Mesendoderm (in vitro differentiated cells): ENCODE measurements around the gene PLPPR3.

Experiments
- DNase-seq: peaks from one replicate; pipeline ENCODE4 v3.0.0; 2013
- H2AK5ac ChIP-seq: 2 replicates; pipeline ENCODE4 v1.6.1; 2013; ENCODE audit warnings: low read length, inconsistent platforms
- H2BK120ac ChIP-seq: 2 replicates; pipeline ENCODE4 v1.6.1; 2013; ENCODE audit warnings: low read depth, mild to moderate bottlenecking, low read length, moderate library complexity, mixed read lengths
- H2BK15ac ChIP-seq: replicated peaks from 2 replicates; pipeline ENCODE4 v1.6.1; 2013; ENCODE audit warnings: low read depth, mild to moderate bottlenecking, moderate library complexity
- H2BK5ac ChIP-seq: 2 replicates; pipeline ENCODE4 v1.6.1; 2013; ENCODE audit warnings: low read length, inconsistent platforms
- H3K18ac ChIP-seq: 2 replicates; pipeline ENCODE4 v1.6.1; 2013; ENCODE audit warnings: mild to moderate bottlenecking, low read length, mixed read lengths
- H3K23ac ChIP-seq: one replicate; pipeline ENCODE4 v1.6.1; 2013; ENCODE audit warnings: low read length
- H3K27ac ChIP-seq: 2 replicates; pipeline ENCODE4 v1.5.1; 2013; ENCODE audit warnings: low read depth, mild to moderate bottlenecking, inconsistent platforms, low read length, moderate library complexity
- H3K27me3 ChIP-seq: 2 replicates; pipeline ENCODE4 v1.6.1; 2013; ENCODE audit warnings: low read length, control low read depth, mild to moderate bottlenecking, inconsistent platforms; ENCODE audit not compliant: insufficient read depth, poor library complexity
- H3K36me3 ChIP-seq: 2 replicates; pipeline ENCODE4 v1.6.1; 2013; ENCODE audit warnings: low read length, inconsistent platforms; ENCODE audit not compliant: control insufficient read depth, insufficient read depth
- H3K4ac ChIP-seq: one replicate; pipeline ENCODE4 v1.6.1; 2013; ENCODE audit warnings: low read depth, mild to moderate bottlenecking, low read length, moderate library complexity
- H3K4me1 ChIP-seq: 2 replicates; pipeline ENCODE4 v1.6.1; 2013; ENCODE audit warnings: low read depth, low read length, inconsistent platforms; ENCODE audit not compliant: control insufficient read depth
- H3K4me2 ChIP-seq: 2 replicates; pipeline ENCODE4 v1.6.1; 2013; ENCODE audit warnings: low read length
- H3K4me3 ChIP-seq: 2 replicates; pipeline ENCODE4 v1.5.1; 2013; ENCODE audit warnings: mild to moderate bottlenecking, low read length
- H3K56ac ChIP-seq: one replicate; pipeline ENCODE4 v1.6.1; 2013; ENCODE audit warnings: low read length
- H3K79me1 ChIP-seq: 2 replicates; pipeline ENCODE4 v1.6.1; 2013; ENCODE audit warnings: low read length, inconsistent platforms
- H3K79me2 ChIP-seq: 2 replicates; pipeline ENCODE4 v1.6.1; 2013; ENCODE audit warnings: mild to moderate bottlenecking, low read length; ENCODE audit not compliant: control insufficient read depth, insufficient read depth
- H3K9ac ChIP-seq: 2 replicates; pipeline ENCODE4 v1.6.1; 2013; ENCODE audit warnings: low read length, inconsistent platforms
- H4K5ac ChIP-seq: one replicate; pipeline ENCODE4 v1.6.1; 2013; ENCODE audit warnings: low read length
- H4K8ac ChIP-seq: one replicate; pipeline ENCODE4 v1.6.1; 2013; ENCODE audit warnings: low read depth, mild to moderate bottlenecking, control low read depth, low read length, moderate library complexity
- WGBS: extraction: QIAGEN DNeasy Blood & Tissue Kit; methylation state at CpG from one replicate; pipeline ENCODE4 v1.1.7; 2013; ENCODE audit warnings: low lambda C conversion rate, missing lambda C conversion rate; ENCODE audit not compliant: insufficient coverage; ENCODE audit errors: extremely low coverage; 5-methylcytosine and 5-hydroxymethylcytosine counted together

Gene PLPPR3

DNA sequence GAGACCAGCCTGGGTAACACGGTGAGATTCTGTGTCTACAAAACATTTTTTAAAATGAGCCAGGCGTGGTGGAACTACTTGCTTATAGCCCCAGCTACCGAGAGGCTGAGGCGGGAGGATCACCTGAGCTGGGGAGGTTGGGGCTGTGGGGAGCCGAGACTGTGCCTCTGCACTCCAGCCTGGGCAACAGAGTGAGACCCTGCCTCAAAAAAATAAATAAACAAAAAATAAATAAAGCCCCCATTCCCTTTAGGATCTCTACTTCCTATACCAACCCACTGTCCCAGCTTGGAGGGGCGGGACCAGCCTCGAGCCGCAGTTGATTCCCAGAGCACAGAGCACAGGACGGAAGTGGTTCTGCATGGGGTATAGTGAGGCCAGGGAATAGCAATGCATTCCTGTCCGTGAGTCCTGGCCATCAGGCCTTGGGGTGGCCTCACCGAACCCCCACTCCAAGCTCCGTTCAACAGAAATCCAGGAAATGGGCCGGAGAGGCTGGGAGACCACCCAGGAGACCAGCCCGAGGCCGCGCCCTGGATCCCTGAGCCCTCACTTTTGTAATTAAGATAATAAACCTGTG is 29.4 kb downstream of the PLPPR3 start:
- DNase-seq: no peak

DNA sequence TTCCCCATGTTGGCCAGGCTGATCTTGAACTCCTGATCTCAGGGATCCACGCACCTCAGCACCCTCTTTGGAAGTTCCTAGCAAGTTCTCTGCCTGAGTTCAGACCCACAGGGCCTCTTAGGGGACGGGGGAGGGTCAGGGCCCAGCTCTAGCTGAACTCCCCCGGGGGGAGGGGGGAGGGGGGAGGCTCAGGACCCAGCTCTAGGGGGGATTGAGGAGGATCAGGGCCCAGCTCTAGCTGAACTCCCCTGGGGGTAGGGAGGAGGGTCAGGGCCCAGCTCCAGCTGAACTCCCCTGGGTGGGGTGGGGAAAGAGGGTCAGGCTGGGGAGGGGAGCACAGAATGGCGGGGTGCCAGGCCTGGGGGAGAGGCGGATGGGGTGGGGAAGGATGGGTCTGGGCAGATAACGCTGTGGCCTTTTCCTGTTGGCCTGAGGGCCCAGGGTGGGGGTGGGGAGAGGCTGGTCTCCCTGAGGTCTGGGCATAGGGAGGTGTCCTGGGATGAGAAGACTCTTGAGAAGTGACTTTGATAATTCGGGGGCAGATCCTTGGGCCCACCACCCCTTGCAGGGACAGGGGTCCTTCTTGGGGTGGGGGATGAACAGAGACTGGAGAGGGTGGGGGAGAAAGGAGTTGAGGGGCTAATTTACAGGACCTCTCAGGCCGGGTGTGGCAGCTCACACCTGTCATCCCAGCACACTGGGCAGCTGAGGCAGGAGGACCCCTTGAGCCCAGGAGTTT is 30.0 kb downstream of the PLPPR3 start:
- DNase-seq: no peak
- H3K79me1 ChIP-seq: no peaks in the 10 kb centered on the region
- no peak overlapping the region for H3K9ac ChIP-seq
- no peak overlapping the region for H3K4me2 ChIP-seq
- H2BK120ac ChIP-seq: no peak overlapping the region
- H3K56ac ChIP-seq: peak overlapping the region; percentile 71
- no peaks in the 10 kb centered on the region for H3K4me1 ChIP-seq
- H3K4me3 ChIP-seq: no peak overlapping the region
- H3K79me2 ChIP-seq: no peaks in the 10 kb centered on the region
- H2AK5ac ChIP-seq: no peak overlapping the region
- peak overlapping the region; percentile 71 for H3K18ac ChIP-seq
- no peak overlapping the region for H2BK5ac ChIP-seq
- peak overlapping the region; percentile 66 for H3K4ac ChIP-seq
- no peak overlapping the region for H3K23ac ChIP-seq
- WGBS: no CpG with 5 or more reads among the region's 8 CpGs
- H2BK15ac ChIP-seq: no peak overlapping the region
- H4K8ac ChIP-seq: peak overlapping the region; percentile 84
- no peaks in the 10 kb centered on the region for H3K36me3 ChIP-seq
- no peak overlapping the region for H4K5ac ChIP-seq
- no peak overlapping the region for H3K27ac ChIP-seq
- no peaks in the 10 kb centered on the region for H3K27me3 ChIP-seq

More for the DNA sequence above, 29.4 kb downstream of the PLPPR3 start:
- Histone ChIP-seq H3K36me3 (no peaks in the 10 kb centered on the region), H3K27me3 (no peaks in the 10 kb centered on the region), H3K79me1 (no peaks in the 10 kb centered on the region), H3K23ac (no peak overlapping the region), H4K5ac (no peak overlapping the region), H3K4me1 (no peaks in the 10 kb centered on the region), H3K4me2 (no peak overlapping the region), H2BK5ac (no peak overlapping the region), H3K18ac (no peak overlapping the region), H3K56ac (peak overlapping the region; percentile 71), H3K79me2 (no peaks in the 10 kb centered on the region), H2AK5ac (no peak overlapping the region), H2BK15ac (no peak overlapping the region), H3K4me3 (no peak overlapping the region), H3K27ac (no peak overlapping the region), H3K9ac (no peak overlapping the region), H4K8ac (no peak overlapping the region), H2BK120ac (no peak overlapping the region), H3K4ac (no peak overlapping the region)
- WGBS: no CpG with 5 or more reads among the region's 16 CpGs

DNA sequence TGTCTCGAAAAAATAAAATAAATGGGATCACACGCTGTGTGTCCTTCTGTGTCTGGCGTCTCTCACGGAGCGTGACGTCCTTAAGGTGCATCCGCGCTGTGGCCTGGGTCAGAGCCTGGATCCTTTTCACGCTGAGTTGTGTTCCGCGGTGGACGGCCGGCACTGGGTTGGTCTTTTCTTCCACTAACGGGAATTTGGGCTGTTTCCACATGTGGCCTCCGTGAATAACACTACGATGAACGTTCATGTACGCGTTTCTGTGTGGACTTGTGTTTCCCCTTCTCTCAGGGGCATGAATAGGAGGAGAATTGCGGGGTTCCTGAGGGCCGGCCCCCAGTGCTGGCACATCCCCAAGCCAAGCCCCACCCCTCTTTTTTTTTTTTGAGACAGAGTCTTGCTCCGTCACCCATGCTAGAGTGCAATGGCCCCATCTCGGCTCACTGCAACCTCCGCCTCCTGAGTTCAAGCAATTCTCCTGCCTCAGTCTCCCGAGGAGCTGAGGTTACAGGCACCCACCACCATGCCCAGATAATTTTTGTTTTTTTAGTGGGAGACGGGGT is 30.7 kb downstream of the PLPPR3 start:
- no peak for DNase-seq
- no peak overlapping the region for H4K5ac ChIP-seq

DNA sequence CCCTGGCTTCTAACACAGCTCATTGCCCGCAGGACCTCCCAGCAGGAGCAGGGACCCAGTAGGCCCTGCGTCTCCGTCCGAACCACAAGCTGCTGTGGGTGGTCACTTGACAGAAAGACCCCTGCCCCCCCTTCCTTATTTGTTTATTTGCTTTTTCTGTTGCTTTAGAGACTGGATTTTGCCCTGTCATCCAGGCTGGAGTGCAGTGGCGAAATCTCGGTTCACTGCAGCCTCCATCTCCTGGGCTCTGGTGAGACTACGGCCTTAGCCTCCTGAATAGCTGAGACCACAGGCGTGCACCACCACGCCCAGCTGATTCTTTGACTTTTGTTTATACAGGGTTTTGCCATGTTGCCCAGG is 32.1 kb downstream of the PLPPR3 start:
- no peaks in the 10 kb centered on the region for H3K79me1 ChIP-seq
- peak overlapping the region; percentile 64 for H3K27ac ChIP-seq
- H3K23ac ChIP-seq: no peak overlapping the region
- WGBS: no CpG with 5 or more reads among the region's 9 CpGs
- peak overlapping the region; percentile 3 for H3K18ac ChIP-seq
- H3K4me1 ChIP-seq: no peaks in the 10 kb centered on the region
- H3K4me2 ChIP-seq: no peak overlapping the region
- H3K4me3 ChIP-seq: no peak overlapping the region
- no peak overlapping the region for H2BK5ac ChIP-seq
- H3K56ac ChIP-seq: peak overlapping the region; percentile 81
- H2BK120ac ChIP-seq: peak overlapping the region; percentile 30
- no peak overlapping the region for H2BK15ac ChIP-seq
- peak overlapping the region; percentile 20 for H3K9ac ChIP-seq
- no peak overlapping the region for H3K4ac ChIP-seq
- no peaks in the 10 kb centered on the region for H3K36me3 ChIP-seq
- H3K79me2 ChIP-seq: no peaks in the 10 kb centered on the region
- no peaks in the 10 kb centered on the region for H3K27me3 ChIP-seq
- no peak for DNase-seq
- no peak overlapping the region for H4K8ac ChIP-seq
- no peak overlapping the region for H4K5ac ChIP-seq
- peak overlapping the region; percentile 0 for H2AK5ac ChIP-seq

More for the DNA sequence above, 30.7 kb downstream of the PLPPR3 start:
- no peaks in the 10 kb centered on the region for H3K79me1 ChIP-seq
- H3K27ac ChIP-seq: no peak overlapping the region
- no peak overlapping the region for H2BK120ac ChIP-seq
- no peaks in the 10 kb centered on the region for H3K36me3 ChIP-seq
- H4K8ac ChIP-seq: no peak overlapping the region
- no peak overlapping the region for H3K4me2 ChIP-seq
- H3K79me2 ChIP-seq: no peaks in the 10 kb centered on the region
- no peak overlapping the region for H3K9ac ChIP-seq
- H3K27me3 ChIP-seq: no peaks in the 10 kb centered on the region
- H2BK5ac ChIP-seq: no peak overlapping the region
- no peak overlapping the region for H3K23ac ChIP-seq
- H2BK15ac ChIP-seq: no peak overlapping the region
- H3K4me1 ChIP-seq: no peaks in the 10 kb centered on the region
- peak overlapping the region; percentile 69 for H2AK5ac ChIP-seq
- peak overlapping the region; percentile 66 for H3K4ac ChIP-seq
- peak overlapping the region; percentile 64 for H3K56ac ChIP-seq
- WGBS: no CpG with 5 or more reads among the region's 26 CpGs
- peak overlapping the region; percentile 71 for H3K18ac ChIP-seq
- no peak overlapping the region for H3K4me3 ChIP-seq

DNA sequence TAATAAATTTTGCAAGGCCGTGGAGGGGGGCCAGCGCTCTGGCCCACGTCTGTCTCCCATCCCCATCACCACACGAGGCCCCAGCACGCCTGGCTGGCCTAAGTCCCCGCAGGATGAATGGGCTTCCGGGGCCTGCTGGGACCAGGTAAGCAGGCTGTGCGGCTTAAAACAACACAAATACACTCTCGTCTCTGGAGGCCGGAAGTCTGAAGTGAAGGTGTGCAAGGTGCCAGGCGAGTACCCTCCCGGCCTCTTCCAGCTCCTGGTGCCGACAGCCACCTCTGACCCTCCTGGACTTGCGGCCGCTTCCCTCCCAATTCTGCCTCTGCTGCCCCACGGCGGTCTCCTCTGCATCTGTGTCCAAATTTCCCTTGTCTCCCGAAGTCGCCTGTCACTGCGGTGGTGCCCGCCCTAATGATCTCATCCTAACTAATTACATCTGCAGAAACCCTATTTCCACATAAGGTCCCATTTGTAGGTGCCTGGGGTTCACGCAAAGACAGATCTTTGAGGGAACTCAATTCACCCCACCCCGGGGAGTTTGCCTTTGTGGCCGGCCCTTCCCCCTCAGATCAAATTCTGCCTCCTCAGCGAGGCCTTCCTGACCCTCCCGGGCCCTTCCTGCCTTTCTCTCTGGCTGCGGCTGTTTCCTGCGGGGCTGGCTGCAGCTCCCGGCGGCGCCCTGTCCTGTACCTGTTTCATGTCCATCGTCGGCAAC is 32.6 kb downstream of the PLPPR3 start:
- DNase-seq: peak; percentile 77
- H3K18ac ChIP-seq: peak overlapping the region; percentile 3
- H3K4me1 ChIP-seq: no peaks in the 10 kb centered on the region
- H3K27ac ChIP-seq: peak overlapping the region; percentile 64
- no peak overlapping the region for H3K4me3 ChIP-seq
- H3K79me2 ChIP-seq: peaks cover 1% of the 10 kb centered on the region
- no peak overlapping the region for H3K4me2 ChIP-seq
- no peak overlapping the region for H3K4ac ChIP-seq
- no peaks in the 10 kb centered on the region for H3K36me3 ChIP-seq
- no peak overlapping the region for H2BK120ac ChIP-seq
- H3K27me3 ChIP-seq: no peaks in the 10 kb centered on the region
- H3K23ac ChIP-seq: no peak overlapping the region
- no peak overlapping the region for H4K8ac ChIP-seq
- H2BK15ac ChIP-seq: no peak overlapping the region
- no peak overlapping the region for H2BK5ac ChIP-seq
- H3K56ac ChIP-seq: peak overlapping the region; percentile 81
- peaks cover 2% of the 10 kb centered on the region for H3K79me1 ChIP-seq
- no CpG with 5 or more reads among the region's 33 CpGs for WGBS
- H3K9ac ChIP-seq: peak overlapping the region; percentile 20
- H4K5ac ChIP-seq: no peak overlapping the region
- no peak overlapping the region for H2AK5ac ChIP-seq
